ENCODE results near the gene GFM1. TPM values are rescaled to one million over a fixed set of nuclear protein-coding genes. Genes with fewer than 3 reads are reported as not detected.

The GFM1 gene
- total RNA-seq, 4 donors from 2014 or later, result 27.2 to 66.6 (median 44.5) TPM

GRCh38 chr3:158717576-158717975 is 73.2 kb downstream of the GFM1 start:
- no peak for TF ChIP-seq POLR2A (IDR thresholded peaks at IDR 0.05)
- TF ChIP-seq CTCF (IDR thresholded peaks at IDR 0.05), result no peak
- no peak overlapping the region for H3K4me3 ChIP-seq
- peaks cover 0 to 5% (median 3%) of the 10 kb centered on the region in 4 donors for H3K4me1 ChIP-seq
- no peaks in the 10 kb centered on the region for H3K9me3 ChIP-seq
- no peaks in the 10 kb centered on the region for H3K27me3 ChIP-seq
- H3K27ac ChIP-seq, result peak overlapping the region in 1 of 4 donors; percentile 18
- DNase-seq, result no peak
- H3K36me3 ChIP-seq, result peaks cover 0 to 10% (median 0%) of the 10 kb centered on the region in 3 donors

GRCh38 chr3:158718490-158719170 is 74.3 kb downstream of the GFM1 start:
- peaks cover 0 to 14% (median 5%) of the 10 kb centered on the region in 4 donors for H3K4me1 ChIP-seq
- peaks cover 0 to 2% (median 0%) of the 10 kb centered on the region in 3 donors for H3K36me3 ChIP-seq
- DNase-seq, result no peak
- H3K9me3 ChIP-seq, result no peaks in the 10 kb centered on the region
- H3K4me3 ChIP-seq, result no peak overlapping the region
- no peak overlapping the region for H3K27ac ChIP-seq
- H3K27me3 ChIP-seq, result no peaks in the 10 kb centered on the region
- no peak for TF ChIP-seq POLR2A (IDR thresholded peaks at IDR 0.05)
- no peak for TF ChIP-seq CTCF (IDR thresholded peaks at IDR 0.05)

GRCh38 chr3:158722108-158722507 is 77.8 kb downstream of the GFM1 start:
- peaks cover 0 to 49% (median 9%) of the 10 kb centered on the region in 4 donors for H3K4me1 ChIP-seq
- no peaks in the 10 kb centered on the region for H3K9me3 ChIP-seq
- peak overlapping the region in 3 of 4 donors; percentile 66 to 87 (median 83) for H3K27ac ChIP-seq
- H3K27me3 ChIP-seq, result no peaks in the 10 kb centered on the region
- no peaks in the 10 kb centered on the region for H3K36me3 ChIP-seq
- H3K4me3 ChIP-seq, result no peak overlapping the region
- DNase-seq, result no peak
- TF ChIP-seq POLR2A (IDR thresholded peaks at IDR 0.05) (no peak), CTCF (IDR thresholded peaks at IDR 0.05) (no peak)

- TF ChIP-seq CTCF (IDR thresholded peaks at IDR 0.05), result no peak
- no peak for TF ChIP-seq POLR2A (IDR thresholded peaks at IDR 0.05)
- DNase-seq, result no peak
Observed at GRCh38 chr3:158723991-158724390, 79.7 kb downstream of the GFM1 start.

GRCh38 chr3:158725348-158726011 is 81.2 kb downstream of the GFM1 start:
- no peak overlapping the region for H3K4me3 ChIP-seq
- no peaks in the 10 kb centered on the region for H3K27me3 ChIP-seq
- no peaks in the 10 kb centered on the region for H3K9me3 ChIP-seq
- no peaks in the 10 kb centered on the region for H3K36me3 ChIP-seq
- peak overlapping the region; percentile 8 to 83 (median 69) for H3K27ac ChIP-seq
- H3K4me1 ChIP-seq, result peaks cover 0 to 50% (median 15%) of the 10 kb centered on the region in 4 donors
- DNase-seq, result peak in 1 of 3 donors; percentile 74
- TF ChIP-seq POLR2A (IDR thresholded peaks at IDR 0.05) (no peak), CTCF (IDR thresholded peaks at IDR 0.05) (no peak)

More at GRCh38 chr3:158723991-158724390, 79.7 kb downstream of the GFM1 start:
- peak overlapping the region; percentile 28 to 87 (median 74) for H3K27ac ChIP-seq
- H3K36me3 ChIP-seq, result no peaks in the 10 kb centered on the region
- H3K4me3 ChIP-seq, result no peak overlapping the region
- peaks cover 0 to 50% (median 15%) of the 10 kb centered on the region in 4 donors for H3K4me1 ChIP-seq
- H3K9me3 ChIP-seq, result no peaks in the 10 kb centered on the region
- H3K27me3 ChIP-seq, result no peaks in the 10 kb centered on the region
